ENCODE results near the gene PLAGL1.

DNA sequence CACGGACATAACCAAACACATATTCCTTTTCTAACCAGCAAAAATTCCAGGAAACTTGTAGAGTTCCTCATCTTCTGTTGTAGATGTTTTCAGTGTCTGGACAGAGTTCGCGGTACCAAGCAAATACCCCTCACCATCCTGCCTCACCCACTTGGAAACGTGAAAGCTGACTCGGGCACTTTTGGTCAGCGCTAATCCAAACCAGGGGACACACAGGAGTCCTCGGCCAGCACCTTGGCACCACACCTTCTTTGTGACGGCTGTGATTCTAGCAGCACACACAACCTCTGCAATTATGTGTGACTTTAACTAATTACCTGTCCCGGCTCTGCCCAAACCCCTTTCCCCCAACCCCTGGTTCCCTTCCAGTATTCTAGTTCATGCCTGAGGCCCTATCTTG, 58.1 kb downstream of the PLAGL1 start:
- TF ChIP-seq ZNF274 (IDR thresholded peaks at IDR 0.05; ENCODE audit: low read depth, low read length) (no peak), YY1 (IDR thresholded peaks at IDR 0.05; ENCODE audit: insufficient read depth, insufficient read length) (no peak), SUZ12 (IDR thresholded peaks at IDR 0.05; ENCODE audit: extremely low read depth, insufficient read depth, insufficient read length) (no peak)

All from NT2/D1 (cell line).